Measurements from ENCODE around the gene MARK3.
A peak's percentile ranks its signal among the peaks of the same experiment; 100 is the strongest.

MARK3 gene

DNA sequence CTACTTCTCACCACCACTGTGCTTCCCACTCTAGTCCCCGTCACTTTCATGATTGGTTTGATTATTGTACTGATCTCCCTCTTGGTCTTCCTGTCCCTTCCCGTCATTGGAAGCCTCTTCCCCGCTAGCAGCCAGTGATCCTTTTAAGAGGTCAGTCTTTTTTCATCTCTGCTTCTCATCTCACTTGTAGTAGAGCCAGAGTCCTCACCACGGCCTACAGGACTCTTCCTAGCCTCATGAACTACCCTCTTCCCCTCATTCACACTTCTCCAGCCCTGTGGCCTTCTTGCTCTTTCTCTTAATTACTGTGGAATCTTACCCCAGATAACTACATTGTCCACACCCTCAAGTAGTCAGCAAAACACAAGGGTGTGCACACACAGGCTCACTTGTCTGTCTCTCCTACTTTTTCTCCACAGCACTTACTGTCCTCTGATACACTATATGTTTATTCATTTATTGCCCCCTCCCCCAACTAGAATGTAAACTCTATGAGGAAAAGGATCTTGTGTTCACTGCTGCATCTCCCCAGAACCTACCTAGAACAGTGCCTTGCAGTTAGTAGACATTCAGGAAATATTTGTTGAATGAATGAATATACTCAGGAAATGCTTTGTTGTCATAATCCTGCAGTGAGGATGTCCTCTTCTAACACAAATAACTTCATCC is 71.1 kb downstream of the MARK3 start:
- H3K36me3 ChIP-seq: peaks cover 35% of the 10 kb centered on the region
- H3K27me3 ChIP-seq: no peaks in the 10 kb centered on the region
- H3K27ac ChIP-seq: peak overlapping the region; percentile 19
- H3K4me3 ChIP-seq (ENCODE audit: low read depth in 1 of 2, low read length in 1 of 2): no peak overlapping the region
- H3K4me1 ChIP-seq (ENCODE audit: control insufficient read depth in 1 of 2, insufficient read depth in 1 of 2, low read depth in 1 of 2, low read length in 1 of 2): peaks cover 0 to 2% of the 10 kb centered on the region in 2 experiments
- H3K9me3 ChIP-seq: no peaks in the 10 kb centered on the region
- TF ChIP-seq, protein P1, sequence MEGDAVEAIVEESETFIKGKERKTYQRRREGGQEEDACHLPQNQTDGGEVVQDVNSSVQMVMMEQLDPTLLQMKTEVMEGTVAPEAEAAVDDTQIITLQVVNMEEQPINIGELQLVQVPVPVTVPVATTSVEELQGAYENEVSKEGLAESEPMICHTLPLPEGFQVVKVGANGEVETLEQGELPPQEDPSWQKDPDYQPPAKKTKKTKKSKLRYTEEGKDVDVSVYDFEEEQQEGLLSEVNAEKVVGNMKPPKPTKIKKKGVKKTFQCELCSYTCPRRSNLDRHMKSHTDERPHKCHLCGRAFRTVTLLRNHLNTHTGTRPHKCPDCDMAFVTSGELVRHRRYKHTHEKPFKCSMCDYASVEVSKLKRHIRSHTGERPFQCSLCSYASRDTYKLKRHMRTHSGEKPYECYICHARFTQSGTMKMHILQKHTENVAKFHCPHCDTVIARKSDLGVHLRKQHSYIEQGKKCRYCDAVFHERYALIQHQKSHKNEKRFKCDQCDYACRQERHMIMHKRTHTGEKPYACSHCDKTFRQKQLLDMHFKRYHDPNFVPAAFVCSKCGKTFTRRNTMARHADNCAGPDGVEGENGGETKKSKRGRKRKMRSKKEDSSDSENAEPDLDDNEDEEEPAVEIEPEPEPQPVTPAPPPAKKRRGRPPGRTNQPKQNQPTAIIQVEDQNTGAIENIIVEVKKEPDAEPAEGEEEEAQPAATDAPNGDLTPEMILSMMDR (IDR thresholded peaks at IDR 0.05): no peak

DNA sequence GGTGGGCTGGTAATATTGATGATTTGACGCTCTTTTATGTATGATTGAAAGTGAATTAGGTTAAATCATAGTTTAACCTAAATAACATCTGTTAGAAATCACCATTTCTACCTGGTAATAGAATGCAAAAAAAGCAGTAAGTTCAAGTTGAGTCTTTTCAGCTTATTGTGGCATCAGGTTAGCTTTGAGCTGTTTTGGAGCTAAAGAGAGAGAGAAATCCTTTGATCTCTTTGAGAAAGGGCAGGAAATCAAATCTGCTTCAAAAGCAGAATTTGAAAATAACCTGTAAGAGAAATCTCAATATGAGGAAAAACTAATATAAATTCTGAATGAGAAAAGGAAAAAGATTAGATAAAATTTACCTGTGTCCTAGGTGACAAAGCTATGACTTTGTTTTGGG is 75.2 kb downstream of the MARK3 start:
- H3K27me3 ChIP-seq: no peaks in the 10 kb centered on the region
- TF ChIP-seq, protein P1 (IDR thresholded peaks at IDR 0.05): no peak
- no peaks in the 10 kb centered on the region for H3K4me1 ChIP-seq (ENCODE audit: control insufficient read depth in 1 of 2, insufficient read depth in 1 of 2, low read depth in 1 of 2, low read length in 1 of 2)
- H3K36me3 ChIP-seq: peaks cover 50% of the 10 kb centered on the region
- no peaks in the 10 kb centered on the region for H3K9me3 ChIP-seq
- H3K27ac ChIP-seq: no peak overlapping the region
- no peak overlapping the region for H3K4me3 ChIP-seq (ENCODE audit: low read depth in 1 of 2, low read length in 1 of 2)

DNA sequence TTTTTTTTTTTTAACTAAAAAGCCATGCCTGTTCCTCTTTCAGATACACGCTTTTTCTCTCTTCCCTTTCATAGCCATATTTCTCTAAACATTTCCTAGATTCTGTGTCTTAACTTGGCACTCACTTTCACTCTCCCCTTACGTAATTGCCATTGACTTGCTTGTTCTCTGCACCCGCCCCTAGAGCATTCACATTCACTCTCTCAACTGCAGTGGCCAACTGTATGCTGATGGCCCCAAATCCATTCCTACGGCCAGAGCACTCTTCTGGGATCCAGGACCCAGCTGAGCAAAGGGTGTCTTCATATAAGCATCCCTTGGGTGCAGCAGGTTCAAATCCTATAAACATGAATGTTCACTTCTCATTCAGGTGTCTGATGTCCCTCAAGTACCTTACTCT is 77.9 kb downstream of the MARK3 start:
- H3K9me3 ChIP-seq: no peaks in the 10 kb centered on the region
- H3K27me3 ChIP-seq: no peaks in the 10 kb centered on the region
- peaks cover 65% of the 10 kb centered on the region for H3K36me3 ChIP-seq
- TF ChIP-seq, protein P1 (IDR thresholded peaks at IDR 0.05): no peak
- no peak overlapping the region for H3K27ac ChIP-seq
- H3K4me3 ChIP-seq (ENCODE audit: low read depth in 1 of 2, low read length in 1 of 2): no peak overlapping the region
- H3K4me1 ChIP-seq (ENCODE audit: control insufficient read depth in 1 of 2, insufficient read depth in 1 of 2, low read depth in 1 of 2, low read length in 1 of 2): no peaks in the 10 kb centered on the region

DNA sequence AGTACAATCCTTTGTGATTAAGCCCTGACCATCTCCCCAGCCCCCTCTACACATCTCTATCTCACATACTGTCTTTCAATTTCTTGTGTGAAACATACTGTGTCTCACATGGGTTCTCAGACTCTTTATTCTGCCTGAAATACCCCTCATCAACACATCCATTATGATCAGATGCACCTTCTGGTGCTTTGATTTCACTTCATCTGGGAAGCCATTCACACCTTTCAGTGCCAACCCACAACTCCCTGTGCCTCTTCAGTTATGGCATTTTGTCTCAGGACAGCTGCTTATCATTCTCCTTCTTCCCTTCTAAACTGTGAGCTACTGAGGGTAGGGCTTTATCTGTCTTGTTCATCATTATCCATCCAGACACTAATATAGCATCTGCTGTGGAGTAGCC is 78.6 kb downstream of the MARK3 start:
- H3K27ac ChIP-seq: no peak overlapping the region
- H3K4me1 ChIP-seq (ENCODE audit: control insufficient read depth in 1 of 2, insufficient read depth in 1 of 2, low read depth in 1 of 2, low read length in 1 of 2): no peaks in the 10 kb centered on the region
- H3K27me3 ChIP-seq: no peaks in the 10 kb centered on the region
- no peaks in the 10 kb centered on the region for H3K9me3 ChIP-seq
- TF ChIP-seq, protein P1 (IDR thresholded peaks at IDR 0.05): no peak
- H3K4me3 ChIP-seq (ENCODE audit: low read depth in 1 of 2, low read length in 1 of 2): no peak overlapping the region
- H3K36me3 ChIP-seq: peaks cover 72% of the 10 kb centered on the region

DNA sequence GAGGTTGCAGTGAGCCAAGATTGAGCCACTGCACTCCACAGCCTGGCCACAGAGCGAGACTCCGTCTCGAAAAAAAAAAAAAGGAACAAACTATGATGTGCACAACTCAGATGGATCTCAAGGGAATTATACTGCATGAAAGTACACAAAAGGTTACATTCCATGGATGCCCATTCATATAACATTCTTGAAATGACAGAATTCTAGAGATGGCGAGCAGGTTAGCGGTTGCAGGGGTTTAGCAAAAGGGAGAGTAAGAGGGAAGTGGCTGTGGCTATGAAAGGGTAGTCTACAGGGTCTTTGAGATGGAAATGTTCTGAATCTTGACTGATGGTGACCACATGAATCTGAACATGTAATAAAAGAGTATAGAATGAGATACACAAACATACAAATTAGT is 87.7 kb downstream of the MARK3 start:
- Histone ChIP-seq H3K27ac (no peak overlapping the region), H3K36me3 (peaks cover 93% of the 10 kb centered on the region), H3K4me3 (ENCODE audit: low read depth in 1 of 2, low read length in 1 of 2) (no peak overlapping the region), H3K4me1 (ENCODE audit: control insufficient read depth in 1 of 2, insufficient read depth in 1 of 2, low read depth in 1 of 2, low read length in 1 of 2) (no peaks in the 10 kb centered on the region), H3K27me3 (no peaks in the 10 kb centered on the region), H3K9me3 (no peaks in the 10 kb centered on the region)
- TF ChIP-seq, protein P1 (IDR thresholded peaks at IDR 0.05): no peak

All from neutrophil (primary cell).